Vagina (tissue), 2 donors: ENCODE results near the gene NPM3.

Experiments used
- CTCF ChIP-seq, 3 experiments: fragments of 450-650 bp in 2 of 3; fragments of 200-600 bp in 1 of 3; sonication (generic) in 1 of 3; IDR thresholded peaks; one replicate each; pipeline ENCODE4 v1.5.1; 2017 to 2019; ENCODE audit warnings: antibody characterized with exemption in 3 of 3, mild to moderate bottlenecking in 2 of 3, moderate library complexity in 2 of 3
- POLR2A ChIP-seq, 2 donors: fragments of 450-650 bp; IDR thresholded peaks; one replicate each; pipeline ENCODE4 v1.6.1; 2017; ENCODE audit warnings: antibody characterized with exemption in 2 of 2, mild to moderate bottlenecking in 2 of 2, moderate library complexity in 2 of 2

- TF ChIP-seq POLR2A (IDR thresholded peaks at IDR 0.05) (no peak), CTCF (IDR thresholded peaks at IDR 0.05) (no peak)
Observed at GRCh38 chr10:101785801-101786200, 2.6 kb upstream of the NPM3 start.
